ENCODE data around the gene PDE11A. TPM values are rescaled to one million over a fixed set of nuclear protein-coding genes. Genes with fewer than 3 reads are reported as not detected.

PDE11A gene
- total RNA-seq, 4 donors from 2014 or later: 0.12 TPM; not detected in 3

- Histone ChIP-seq H3K4me1 (peaks cover 0 to 25% (median 13%) of the 10 kb centered on the region in 3 donors), H3K4me3 (no peak overlapping the region), H3K27me3 (peaks cover 0 to 8% (median 0%) of the 10 kb centered on the region in 4 donors), H3K36me3 (no peaks in the 10 kb centered on the region), H3K9me3 (no peaks in the 10 kb centered on the region), H3K27ac (no peak overlapping the region)
- DNase-seq: no peak
- intact Hi-C loops (cut with DNase I): loop anchor here (10.0 kb wide), 1 partner anchor 305 kb away; no protein-coding TSS in a partner anchor
- TF ChIP-seq POLR2A (IDR thresholded peaks at IDR 0.05) (no peak), CTCF (IDR thresholded peaks at IDR 0.05) (peak in 4 of 6 experiments; percentile 41 to 60 (median 48))
- 5 to 14% methylated on average over 1 of the region's 1 CpG for WGBS, 2 donors
Observed at GRCh38 chr2:178109813-178110212, 37.2 kb upstream of the PDE11A start.

- Histone ChIP-seq H3K9me3 (no peaks in the 10 kb centered on the region), H3K4me1 (peaks cover 0 to 15% (median 6%) of the 10 kb centered on the region in 3 donors), H3K27ac (no peak overlapping the region), H3K27me3 (peaks cover 0 to 8% (median 0%) of the 10 kb centered on the region in 4 donors), H3K4me3 (no peak overlapping the region), H3K36me3 (no peaks in the 10 kb centered on the region)
- intact Hi-C loops (cut with DNase I): no loop called here
- DNase-seq: no peak
- 80 to 90% methylated on average over 12 to 16 of the region's 21 CpGs for WGBS, 2 donors
- TF ChIP-seq CTCF (IDR thresholded peaks at IDR 0.05): no peak
- no peak for TF ChIP-seq POLR2A (IDR thresholded peaks at IDR 0.05)
Observed at GRCh38 chr2:178108176-178108575, 35.6 kb upstream of the PDE11A start.

- Histone ChIP-seq H3K27me3 (peaks cover 0 to 8% (median 0%) of the 10 kb centered on the region in 4 donors), H3K9me3 (no peaks in the 10 kb centered on the region), H3K4me3 (no peak overlapping the region), H3K27ac (no peak overlapping the region), H3K36me3 (no peaks in the 10 kb centered on the region), H3K4me1 (no peaks in the 10 kb centered on the region)
- 16 to 43% methylated on average over 2 of the region's 2 CpGs for WGBS, 2 donors
- no peak for DNase-seq
- no peak for TF ChIP-seq CTCF (IDR thresholded peaks at IDR 0.05)
- TF ChIP-seq POLR2A (IDR thresholded peaks at IDR 0.05): no peak
- intact Hi-C loops (cut with DNase I): no loop called here
Observed at GRCh38 chr2:178106053-178106452, 33.5 kb upstream of the PDE11A start.

GRCh38 chr2:178105566-178105965 lies 33.0 kb upstream of the PDE11A start:
- no peaks in the 10 kb centered on the region for H3K4me1 ChIP-seq
- intact Hi-C loops (cut with DNase I): no loop called here
- DNase-seq: no peak
- no peak for TF ChIP-seq POLR2A (IDR thresholded peaks at IDR 0.05)
- TF ChIP-seq CTCF (IDR thresholded peaks at IDR 0.05): no peak
- H3K36me3 ChIP-seq: no peaks in the 10 kb centered on the region
- 54 to 63% methylated on average over 2 of the region's 2 CpGs for whole genome bisulfite sequencing, 2 donors
- no peak overlapping the region for H3K4me3 ChIP-seq
- no peaks in the 10 kb centered on the region for H3K9me3 ChIP-seq
- H3K27ac ChIP-seq: no peak overlapping the region
- peaks cover 0 to 8% (median 0%) of the 10 kb centered on the region in 4 donors for H3K27me3 ChIP-seq

- TF ChIP-seq POLR2A (IDR thresholded peaks at IDR 0.05) (no peak), CTCF (IDR thresholded peaks at IDR 0.05) (no peak)
- Histone ChIP-seq H3K4me3 (no peak overlapping the region), H3K27ac (no peak overlapping the region), H3K4me1 (no peaks in the 10 kb centered on the region), H3K27me3 (no peaks in the 10 kb centered on the region), H3K9me3 (no peaks in the 10 kb centered on the region), H3K36me3 (no peaks in the 10 kb centered on the region)
- DNase-seq: no peak
- WGBS, 2 donors: 86 to 88% methylated on average over 3 of the region's 3 CpGs
- intact Hi-C loops (cut with DNase I): no loop called here
Observed at GRCh38 chr2:178101321-178102079, 28.9 kb upstream of the PDE11A start.

Measured in esophagus squamous epithelium (tissue), 5 donors.